Raji (cell line): ENCODE results near the gene MYO1C.

Experiments
- POLR2A ChIP-seq: IDR thresholded peaks from 2 replicates; pipeline ENCODE4 v1.6.1; 2011; ENCODE audit warnings: low read depth, low read length, control low read depth; ENCODE audit not compliant: insufficient read depth

Gene MYO1C

DNA sequence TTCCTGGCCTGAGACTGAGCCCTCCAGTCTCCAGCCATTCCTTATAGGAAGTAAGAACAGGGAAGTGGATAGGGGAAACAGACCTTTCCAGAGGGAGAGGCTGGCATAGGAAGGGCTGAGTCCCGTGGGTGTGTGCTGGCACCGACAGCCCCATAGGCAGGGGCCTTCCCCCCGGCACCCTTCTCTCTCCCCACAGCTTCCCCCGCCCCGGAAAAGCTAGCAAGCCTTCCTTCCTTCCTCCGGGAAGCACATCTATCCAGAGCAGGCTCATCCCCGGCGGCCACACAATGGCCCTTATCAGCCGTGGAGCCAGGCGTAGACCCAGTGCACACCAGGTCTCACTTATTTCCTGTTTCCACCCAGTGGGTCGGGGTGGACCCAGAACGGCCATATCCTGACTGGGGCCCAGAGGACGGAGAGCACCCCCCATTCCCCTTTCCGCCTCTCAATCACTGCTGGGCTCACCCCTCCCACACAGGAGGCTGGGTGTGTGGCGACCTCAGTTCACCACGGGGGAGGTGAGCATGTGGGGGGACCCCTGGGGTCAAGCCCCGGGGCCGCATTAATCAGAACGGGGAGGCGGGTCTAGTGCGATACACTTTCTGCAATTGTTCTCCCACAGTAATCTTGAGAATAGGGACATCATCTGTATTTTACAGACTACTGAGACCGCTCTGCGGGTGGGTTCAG, 950 bp upstream of the MYO1C start:
- no peak for TF ChIP-seq POLR2A

DNA sequence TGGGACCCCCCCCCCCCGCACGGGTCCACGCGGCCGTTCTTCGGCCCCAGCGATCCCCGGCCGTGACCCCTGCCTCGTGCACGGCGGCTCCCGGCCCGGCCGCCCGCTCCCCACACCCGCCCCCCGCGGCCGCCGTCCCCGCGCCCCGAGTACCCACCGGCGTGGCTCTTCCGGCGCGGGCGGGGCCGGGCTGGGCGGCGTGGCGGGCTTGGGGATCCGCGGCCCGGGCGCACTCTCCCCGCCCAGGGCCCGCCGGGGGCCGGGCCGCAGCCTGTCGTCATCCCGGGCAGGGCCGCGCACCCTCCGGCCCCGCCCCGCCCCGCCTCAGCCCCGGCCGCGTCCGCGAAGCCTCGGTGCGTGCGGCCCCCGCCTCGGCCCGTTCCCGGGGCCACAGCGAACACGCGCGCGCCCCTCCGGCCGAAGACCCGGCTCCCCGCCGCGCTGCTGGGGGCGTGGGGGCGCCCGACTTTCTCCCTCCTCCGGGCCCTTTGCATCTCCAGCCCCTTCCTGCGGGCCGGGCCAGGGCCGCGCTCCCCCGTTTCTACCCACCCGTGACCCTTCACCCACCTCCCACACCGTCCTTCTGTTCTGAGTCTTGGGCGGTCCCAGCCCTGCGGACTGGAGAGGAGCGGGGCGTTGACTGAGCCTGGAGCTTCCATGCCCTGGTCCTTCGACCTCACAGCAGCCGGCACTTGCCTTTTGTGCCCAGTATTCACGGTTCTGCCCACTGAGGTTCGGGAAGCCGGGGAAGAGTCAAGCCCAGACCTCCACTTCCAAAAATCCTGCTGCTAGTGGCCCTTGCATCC, 840 bp downstream of the MYO1C start:
- TF ChIP-seq POLR2A = no peak

DNA sequence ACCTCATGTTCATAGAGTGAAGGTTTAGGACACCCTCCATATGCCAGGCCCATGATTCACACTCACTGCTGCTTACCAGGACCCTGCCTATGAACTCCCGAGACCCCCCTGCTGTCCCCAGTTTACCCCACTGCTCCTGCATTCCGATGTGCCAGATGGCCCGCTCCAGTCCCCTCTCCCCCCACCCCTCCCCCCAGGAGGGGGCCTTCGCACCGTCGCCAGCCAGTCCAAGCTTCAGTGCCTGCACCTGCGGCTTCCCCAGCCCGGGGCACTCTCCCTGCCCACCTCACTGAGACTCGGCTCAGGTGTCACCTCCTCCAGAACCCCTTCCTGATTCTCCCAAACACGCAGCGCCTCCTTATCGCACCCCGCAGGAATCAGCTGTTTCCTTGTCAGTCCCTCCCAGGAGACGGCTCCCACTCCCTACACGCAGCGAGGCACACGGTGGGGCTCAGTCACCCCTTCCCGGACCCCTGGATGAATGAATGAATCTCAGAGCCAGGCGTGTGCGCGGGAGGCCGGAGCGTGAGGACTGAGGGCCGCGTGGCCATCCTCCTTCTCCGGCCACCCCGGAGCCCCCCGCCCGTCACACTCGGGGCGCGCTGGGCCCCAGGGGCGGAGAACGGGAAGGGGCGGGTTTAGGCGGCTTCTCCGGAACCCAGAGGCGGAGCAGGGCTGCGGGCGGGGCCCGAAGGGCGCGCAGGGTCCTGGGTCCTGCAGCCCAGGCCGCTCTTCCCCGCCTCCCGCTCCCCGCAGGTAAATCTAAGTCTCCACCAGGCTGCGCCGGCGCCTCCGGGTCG, 1.6 kb downstream of the MYO1C start:
- peak; percentile 73 for TF ChIP-seq POLR2A

DNA sequence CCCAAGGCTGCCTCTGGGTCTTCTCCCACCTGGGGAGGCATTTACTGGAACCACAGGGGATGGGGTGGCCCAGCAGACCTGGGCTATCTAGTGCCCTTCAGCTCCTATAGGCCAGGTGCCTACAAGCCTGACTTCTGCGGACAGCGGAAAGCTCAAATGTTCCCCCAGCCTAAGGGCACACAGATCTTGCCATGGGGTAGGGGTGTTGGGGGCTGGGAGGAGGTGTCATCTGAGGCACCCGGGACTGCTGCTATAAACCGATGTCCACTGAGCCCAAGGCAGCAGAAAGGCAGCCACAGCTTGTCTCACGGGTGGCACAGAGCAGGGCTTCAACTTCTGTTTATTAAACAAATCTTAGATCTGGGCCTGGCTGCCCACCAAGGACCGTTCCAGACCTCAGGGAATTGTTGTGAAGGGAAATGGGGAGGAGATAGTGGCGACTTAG, 3.6 kb downstream of the MYO1C start:
- no peak for TF ChIP-seq POLR2A

DNA sequence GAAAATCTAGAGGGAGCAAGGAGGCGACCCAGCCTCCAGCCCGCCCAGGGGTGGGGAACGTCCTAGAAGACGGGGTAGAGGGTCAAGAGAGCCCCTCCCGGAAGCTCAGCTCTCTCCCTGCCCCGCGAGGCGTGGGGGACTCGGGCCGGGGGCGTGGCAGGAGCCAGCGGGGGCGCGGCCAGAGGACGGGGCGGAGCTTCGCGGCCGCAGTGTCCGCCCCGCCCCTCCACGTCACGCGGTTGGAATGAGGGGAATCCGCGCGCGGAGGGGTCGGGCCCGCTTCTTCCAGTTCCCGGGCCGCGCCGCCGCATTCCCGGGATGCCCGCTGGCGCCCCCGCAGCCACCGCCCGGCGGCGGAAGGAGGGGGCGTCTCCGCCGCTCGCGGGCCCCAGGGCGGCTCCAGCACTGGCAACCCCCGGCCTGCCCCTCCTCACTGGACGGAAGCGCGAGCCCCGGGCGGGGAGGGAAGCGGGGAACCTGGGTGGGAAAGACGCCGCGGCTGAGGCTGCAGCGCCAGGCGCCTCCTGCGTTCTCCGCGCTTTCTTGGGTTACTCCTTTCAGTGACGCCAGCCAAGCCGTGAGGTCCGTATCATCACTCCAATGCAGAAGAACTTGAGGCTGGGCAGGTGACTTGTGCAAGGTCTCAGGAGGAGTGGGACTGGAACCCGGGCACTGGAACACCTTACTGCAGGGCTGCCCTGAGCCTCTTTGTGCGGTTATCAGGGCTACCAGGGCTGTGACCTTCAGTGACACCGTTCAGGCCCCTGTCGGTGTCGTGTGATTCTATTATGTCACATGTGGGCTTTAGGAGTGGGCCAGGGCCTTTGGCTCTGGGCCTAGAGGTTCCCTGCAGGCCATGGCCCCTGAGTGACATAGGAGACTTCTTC, 4.3 kb downstream of the MYO1C start:
- 0 out of 2 replicates have a peak, but pooled peaks have one; percentile 13 for TF ChIP-seq POLR2A

DNA sequence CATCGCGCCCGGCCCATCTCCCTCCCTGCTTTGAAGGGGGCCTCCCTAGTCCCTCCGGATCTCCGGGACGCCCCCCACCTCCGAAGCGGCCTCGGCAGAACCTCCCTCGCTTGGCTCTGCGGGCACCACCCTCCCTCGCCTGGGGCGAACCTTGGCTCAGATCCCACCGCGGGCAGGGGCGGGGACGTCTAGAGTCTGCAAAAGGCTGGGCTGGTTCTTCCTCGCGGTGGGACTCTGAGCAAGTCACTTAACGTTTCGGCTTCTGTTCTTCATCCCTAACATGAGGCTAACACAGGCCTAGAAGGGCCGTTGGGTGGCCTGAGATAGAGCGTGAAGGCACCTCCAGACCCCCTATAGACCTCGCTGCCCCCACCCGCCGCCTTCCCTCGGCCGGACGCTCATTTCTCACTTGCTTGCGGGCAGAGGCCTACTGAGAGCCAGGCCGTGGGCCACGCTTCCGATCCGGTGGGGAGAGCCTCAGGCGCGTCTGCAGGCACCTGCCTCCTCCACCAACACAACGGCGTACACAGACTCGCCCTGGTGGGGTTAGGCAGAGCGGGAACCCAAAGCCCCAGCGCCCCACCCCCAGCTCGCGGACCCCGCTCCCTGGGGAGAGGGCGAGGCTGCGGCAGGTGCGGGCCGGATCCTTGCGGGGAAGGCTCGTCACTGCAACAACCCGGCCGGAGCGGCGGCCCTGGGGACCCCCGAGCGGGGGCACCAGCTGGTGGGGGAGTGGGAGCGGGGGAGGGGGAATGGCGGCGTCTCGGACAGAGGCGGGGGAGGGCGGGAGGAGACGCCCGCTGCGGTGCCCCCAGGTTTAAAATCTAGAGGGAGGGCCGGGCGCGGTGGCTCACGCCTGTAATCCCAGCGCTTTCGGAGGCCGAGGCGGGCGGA, 5.4 kb downstream of the MYO1C start:
- peak; percentile 50; the same call in 1 of the 2 replicates for TF ChIP-seq POLR2A

DNA sequence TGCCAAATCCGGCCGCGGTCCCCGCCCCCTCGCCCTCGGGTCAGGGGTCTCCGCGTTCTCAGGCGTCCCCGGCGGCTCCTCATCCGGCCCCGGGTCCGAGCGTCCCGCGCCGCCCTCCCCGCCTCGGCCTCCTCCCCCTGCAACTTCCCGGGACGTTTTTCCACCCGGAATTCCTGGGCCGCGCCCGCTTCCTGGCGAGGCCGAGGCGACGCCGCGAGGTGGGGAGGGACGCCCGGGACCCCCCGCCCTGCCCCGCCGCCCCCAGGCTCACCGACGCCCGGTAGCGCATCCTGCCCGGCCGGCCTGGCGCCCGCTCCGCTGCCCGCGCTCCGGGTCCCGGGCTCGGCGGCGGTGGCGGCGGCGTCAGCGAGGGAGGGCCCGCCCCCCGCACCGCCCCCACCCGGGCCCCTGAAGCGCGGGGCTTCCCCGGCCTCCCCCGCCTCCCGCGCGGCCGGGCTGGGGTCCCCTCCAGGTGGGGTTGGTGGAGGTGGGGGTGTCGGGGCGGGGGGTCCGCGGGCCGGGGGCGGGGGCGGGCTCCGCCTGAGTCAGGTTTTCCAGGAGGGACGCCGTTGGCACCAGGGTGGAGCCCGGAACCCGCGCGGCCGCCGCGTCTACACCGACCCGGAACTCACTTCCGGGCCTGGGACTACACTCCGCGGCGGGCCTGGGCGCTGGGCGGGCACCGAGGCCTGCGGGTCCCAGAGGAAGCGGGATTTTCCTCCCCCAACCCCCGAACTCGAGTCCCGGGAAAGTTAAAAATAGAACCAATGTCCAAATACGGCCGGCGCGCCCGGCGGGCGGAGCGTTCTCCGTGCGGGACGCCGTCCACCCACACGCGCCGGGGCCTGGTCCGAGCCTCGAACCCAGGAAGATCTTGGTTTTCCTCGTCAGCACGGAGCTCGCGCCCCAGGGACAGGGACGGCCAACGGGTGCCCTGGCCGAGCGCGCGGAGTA, 6.8 kb downstream of the MYO1C start:
- TF ChIP-seq POLR2A = no peak

DNA sequence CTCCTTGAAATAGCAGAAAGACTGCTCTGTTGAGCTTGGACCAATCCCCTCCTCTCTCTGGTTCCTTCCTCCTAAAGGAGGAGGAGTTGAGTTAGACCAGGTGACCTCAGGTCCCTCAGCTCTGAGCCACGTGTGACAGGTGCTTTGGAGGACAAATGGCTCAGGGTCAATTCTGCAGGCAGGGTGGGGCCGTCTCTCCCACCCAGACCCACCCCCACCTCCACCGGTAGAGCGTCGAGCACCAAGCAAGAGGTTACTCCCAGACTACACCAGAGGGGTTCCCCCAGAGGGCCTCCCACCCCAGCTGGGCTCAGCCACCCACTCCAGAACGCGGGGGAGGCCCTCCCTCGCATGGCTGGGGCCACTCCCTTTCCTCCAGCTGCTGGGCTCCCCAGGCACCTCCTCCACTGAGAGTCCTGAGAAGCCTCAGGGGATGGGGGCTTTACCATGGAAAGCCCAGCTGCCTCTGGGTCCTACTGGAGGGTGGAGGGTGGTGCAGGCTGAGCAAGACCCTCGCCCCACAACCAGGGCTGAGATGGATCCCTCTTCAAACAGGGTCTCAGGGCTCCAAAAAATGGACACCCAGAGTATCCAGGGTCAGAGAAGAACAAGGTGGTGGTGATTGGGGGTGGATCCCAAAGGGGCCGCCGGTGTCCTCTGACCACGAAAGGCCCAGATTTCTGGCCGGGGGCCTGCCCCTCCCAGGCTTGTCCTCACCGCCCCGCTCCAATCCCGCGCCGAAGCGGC, 7.6 kb downstream of the MYO1C start:
- TF ChIP-seq POLR2A = peak; percentile 33; the same call in 1 of the 2 replicates

DNA sequence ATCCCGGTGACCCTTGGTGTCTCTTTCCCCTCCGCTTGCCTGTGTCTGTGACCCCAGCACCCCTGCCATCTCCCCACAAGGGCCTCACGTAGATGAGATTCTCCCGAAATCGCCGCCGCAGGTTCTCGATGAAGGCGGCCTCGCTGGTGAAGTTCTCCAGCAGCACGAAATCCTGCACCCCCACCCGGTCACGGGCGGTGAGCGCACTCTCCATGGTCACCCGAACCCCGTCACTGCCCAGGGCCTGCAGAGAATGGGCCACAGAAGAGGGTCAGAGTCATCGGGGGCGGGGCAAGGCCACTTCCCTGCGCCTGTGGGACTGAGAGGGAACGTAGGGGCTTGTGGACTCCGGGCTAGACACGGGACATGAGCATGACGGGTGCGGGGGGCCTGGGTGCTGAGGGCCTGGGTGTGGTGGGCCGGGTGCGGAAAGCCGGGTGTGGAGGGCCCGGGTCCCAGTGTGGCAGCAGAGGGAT, 8.4 kb downstream of the MYO1C start:
- no peak for TF ChIP-seq POLR2A

DNA sequence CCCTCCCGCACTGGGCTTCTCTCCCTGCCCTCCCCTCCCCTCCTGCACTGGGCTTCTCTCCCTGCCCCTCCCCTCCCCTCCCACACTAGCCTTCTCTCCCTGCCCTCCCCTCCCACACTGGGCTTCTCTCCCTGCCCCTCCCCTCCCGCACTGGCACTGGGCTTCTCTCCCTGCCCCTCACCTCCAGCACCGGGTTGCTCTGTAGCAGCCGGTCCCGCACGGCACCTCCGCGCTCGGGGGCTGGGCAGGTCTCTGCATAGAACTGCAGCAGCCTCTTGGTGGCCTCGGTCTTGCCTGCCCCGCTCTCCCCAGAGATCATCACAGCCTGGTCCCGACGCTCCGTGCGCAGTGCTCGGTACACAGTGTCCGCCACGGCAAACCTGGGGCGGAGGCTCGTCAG, 9.8 kb downstream of the MYO1C start:
- no peak for TF ChIP-seq POLR2A

DNA sequence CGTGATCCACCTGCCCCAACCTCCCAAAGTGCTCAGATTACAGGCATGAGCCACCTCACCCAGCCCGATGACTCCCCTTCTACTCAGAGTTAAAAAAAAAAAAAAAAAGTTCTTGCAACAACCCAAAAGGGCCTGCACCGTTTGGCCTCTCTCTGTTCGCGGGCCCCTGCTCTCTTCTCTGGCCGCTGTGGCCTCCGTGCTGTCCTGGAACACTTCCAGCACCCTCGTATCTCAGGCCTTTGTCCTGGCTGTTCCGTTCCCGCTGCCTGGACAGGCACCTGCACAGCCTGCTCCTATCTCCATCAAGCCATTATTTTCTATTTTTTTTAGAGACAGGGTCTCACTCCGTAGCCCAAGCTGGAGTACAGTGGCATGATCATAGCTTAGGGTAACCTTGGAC, 10.8 kb downstream of the MYO1C start:
- no peak for TF ChIP-seq POLR2A

DNA sequence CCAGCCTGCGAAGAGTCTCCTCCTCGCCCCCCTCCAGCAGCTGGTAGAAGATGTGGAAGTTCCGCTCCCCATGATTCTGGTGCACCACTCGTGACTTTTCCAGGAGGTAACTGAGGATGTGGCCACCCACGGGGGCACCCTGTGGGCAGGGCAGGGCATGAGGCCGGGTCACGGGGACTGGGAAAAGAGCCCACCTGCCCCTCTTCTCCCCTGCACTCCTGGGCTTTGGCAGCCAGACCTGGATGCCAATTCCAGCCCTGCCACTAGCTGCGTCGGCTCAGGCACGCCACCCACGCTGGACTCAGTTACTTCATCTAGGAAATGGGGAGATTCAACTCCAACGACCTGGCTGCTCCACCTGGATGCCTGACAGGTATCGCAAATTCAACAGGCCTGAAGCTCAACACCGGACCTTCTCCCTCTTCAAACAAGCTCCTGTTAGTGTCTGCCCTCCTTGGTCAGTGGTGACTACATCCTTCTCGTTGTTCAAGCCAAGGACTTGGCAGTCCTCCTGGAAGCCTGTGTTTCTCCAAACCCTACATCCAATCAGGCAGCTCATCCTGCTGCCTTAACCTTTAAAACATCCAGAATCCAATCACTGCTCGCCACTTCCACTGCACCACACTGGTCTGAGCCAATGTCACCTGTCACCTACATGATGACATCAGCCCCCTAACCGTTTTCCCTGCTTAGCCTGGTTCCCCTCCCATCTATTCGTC, 11.6 kb downstream of the MYO1C start:
- no peak for TF ChIP-seq POLR2A
